ENCODE measurements around the gene SYNE2.

SYNE2 gene

GRCh38 chr14:63939006-63939270 is 86.1 kb downstream of the SYNE2 start:
- intact Hi-C loops (cut with micrococcal nuclease): no loop called here
- Mint-ChIP-seq H3K36me3 (ENCODE audit: low read depth) (no peaks in the 10 kb centered on the region), H3K27ac (no peak overlapping the region), H3K4me1 (ENCODE audit: low read depth) (no peaks in the 10 kb centered on the region), H3K4me3 (no peak overlapping the region), H3K9me3 (no peaks in the 10 kb centered on the region), H3K27me3 (peaks cover 2% of the 10 kb centered on the region)

GRCh38 chr14:63940387-63940786 is 87.6 kb downstream of the SYNE2 start:
- Mint-ChIP-seq H3K4me3 (no peak overlapping the region), H3K9me3 (no peaks in the 10 kb centered on the region), H3K27me3 (no peaks in the 10 kb centered on the region), H3K4me1 (ENCODE audit: low read depth) (no peaks in the 10 kb centered on the region), H3K36me3 (ENCODE audit: low read depth) (no peaks in the 10 kb centered on the region), H3K27ac (no peak overlapping the region)
- intact Hi-C loops (cut with micrococcal nuclease): no loop called here

GRCh38 chr14:63941023-63941422 is 88.2 kb downstream of the SYNE2 start:
- no peak overlapping the region for H3K4me3 Mint-ChIP-seq
- no peaks in the 10 kb centered on the region for H3K9me3 Mint-ChIP-seq
- no peaks in the 10 kb centered on the region for H3K36me3 Mint-ChIP-seq (ENCODE audit: low read depth)

GRCh38 chr14:63949696-63950095 is 96.9 kb downstream of the SYNE2 start:
- no peaks in the 10 kb centered on the region for H3K4me1 Mint-ChIP-seq (ENCODE audit: low read depth)
- no peaks in the 10 kb centered on the region for H3K36me3 Mint-ChIP-seq (ENCODE audit: low read depth)
- H3K4me3 Mint-ChIP-seq: no peak overlapping the region
- H3K9me3 Mint-ChIP-seq: no peaks in the 10 kb centered on the region
- intact Hi-C loops (cut with micrococcal nuclease): no loop called here
- H3K27ac Mint-ChIP-seq: no peak overlapping the region
- H3K27me3 Mint-ChIP-seq: peaks cover 2% of the 10 kb centered on the region

More at GRCh38 chr14:63941023-63941422, 88.2 kb downstream of the SYNE2 start:
- Mint-ChIP-seq H3K27ac (no peak overlapping the region), H3K4me1 (ENCODE audit: low read depth) (no peaks in the 10 kb centered on the region), H3K27me3 (no peaks in the 10 kb centered on the region)
- intact Hi-C loops (cut with micrococcal nuclease): no loop called here

GRCh38 chr14:63951021-63951420 is 98.2 kb downstream of the SYNE2 start:
- H3K9me3 Mint-ChIP-seq: no peaks in the 10 kb centered on the region
- no peak overlapping the region for H3K4me3 Mint-ChIP-seq
- no peaks in the 10 kb centered on the region for H3K36me3 Mint-ChIP-seq (ENCODE audit: low read depth)
- H3K27me3 Mint-ChIP-seq: peaks cover 2% of the 10 kb centered on the region
- no peaks in the 10 kb centered on the region for H3K4me1 Mint-ChIP-seq (ENCODE audit: low read depth)
- intact Hi-C loops (cut with micrococcal nuclease): no loop called here
- no peak overlapping the region for H3K27ac Mint-ChIP-seq

GRCh38 chr14:63951429-63951828 is 98.6 kb downstream of the SYNE2 start:
- intact Hi-C loops (cut with micrococcal nuclease): no loop called here
- Mint-ChIP-seq H3K4me3 (no peak overlapping the region), H3K9me3 (no peaks in the 10 kb centered on the region), H3K27me3 (peaks cover 2% of the 10 kb centered on the region), H3K27ac (no peak overlapping the region), H3K4me1 (ENCODE audit: low read depth) (no peaks in the 10 kb centered on the region), H3K36me3 (ENCODE audit: low read depth) (no peaks in the 10 kb centered on the region)

GRCh38 chr14:63952053-63952932 is 99.5 kb downstream of the SYNE2 start:
- no peak overlapping the region for H3K27ac Mint-ChIP-seq

GRCh38 chr14:63952933-63953437 is 100.2 kb downstream of the SYNE2 start:
- Mint-ChIP-seq H3K9me3 (no peaks in the 10 kb centered on the region), H3K27me3 (no peaks in the 10 kb centered on the region), H3K4me3 (no peak overlapping the region), H3K4me1 (ENCODE audit: low read depth) (no peaks in the 10 kb centered on the region), H3K27ac (no peak overlapping the region), H3K36me3 (ENCODE audit: low read depth) (no peaks in the 10 kb centered on the region)
- intact Hi-C loops (cut with micrococcal nuclease): no loop called here

More at GRCh38 chr14:63952053-63952932, 99.5 kb downstream of the SYNE2 start:
- intact Hi-C loops (cut with micrococcal nuclease): no loop called here
- no peaks in the 10 kb centered on the region for H3K36me3 Mint-ChIP-seq (ENCODE audit: low read depth)
- no peaks in the 10 kb centered on the region for H3K4me1 Mint-ChIP-seq (ENCODE audit: low read depth)
- no peak overlapping the region for H3K4me3 Mint-ChIP-seq
- H3K27me3 Mint-ChIP-seq: no peaks in the 10 kb centered on the region
- H3K9me3 Mint-ChIP-seq: no peaks in the 10 kb centered on the region

GRCh38 chr14:63956326-63956725 is 103.5 kb downstream of the SYNE2 start:
- H3K27ac Mint-ChIP-seq: no peak overlapping the region
- peaks cover 5% of the 10 kb centered on the region for H3K27me3 Mint-ChIP-seq
- no peaks in the 10 kb centered on the region for H3K4me1 Mint-ChIP-seq (ENCODE audit: low read depth)
- no peak overlapping the region for H3K4me3 Mint-ChIP-seq
- H3K36me3 Mint-ChIP-seq (ENCODE audit: low read depth): no peaks in the 10 kb centered on the region
- intact Hi-C loops (cut with micrococcal nuclease): no loop called here
- H3K9me3 Mint-ChIP-seq: no peaks in the 10 kb centered on the region

- Mint-ChIP-seq H3K4me1 (ENCODE audit: low read depth) (no peaks in the 10 kb centered on the region), H3K27me3 (peaks cover 6% of the 10 kb centered on the region), H3K27ac (no peak overlapping the region), H3K36me3 (ENCODE audit: low read depth) (no peaks in the 10 kb centered on the region), H3K4me3 (no peak overlapping the region), H3K9me3 (no peaks in the 10 kb centered on the region)
- intact Hi-C loops (cut with micrococcal nuclease): no loop called here
Observed at GRCh38 chr14:63960926-63961567, 108.2 kb downstream of the SYNE2 start.

GRCh38 chr14:63962906-63963305 is 110.1 kb downstream of the SYNE2 start:
- H3K4me1 Mint-ChIP-seq (ENCODE audit: low read depth): no peaks in the 10 kb centered on the region
- no peak overlapping the region for H3K4me3 Mint-ChIP-seq
- H3K27ac Mint-ChIP-seq: no peak overlapping the region
- no peaks in the 10 kb centered on the region for H3K9me3 Mint-ChIP-seq
- H3K36me3 Mint-ChIP-seq (ENCODE audit: low read depth): no peaks in the 10 kb centered on the region
- intact Hi-C loops (cut with micrococcal nuclease): no loop called here
- H3K27me3 Mint-ChIP-seq: peaks cover 6% of the 10 kb centered on the region

GRCh38 chr14:63963439-63963838 is 110.6 kb downstream of the SYNE2 start:
- no peak overlapping the region for H3K27ac Mint-ChIP-seq
- peaks cover 6% of the 10 kb centered on the region for H3K27me3 Mint-ChIP-seq
- no peaks in the 10 kb centered on the region for H3K9me3 Mint-ChIP-seq
- no peaks in the 10 kb centered on the region for H3K36me3 Mint-ChIP-seq (ENCODE audit: low read depth)
- no peaks in the 10 kb centered on the region for H3K4me1 Mint-ChIP-seq (ENCODE audit: low read depth)
- H3K4me3 Mint-ChIP-seq: no peak overlapping the region
- intact Hi-C loops (cut with micrococcal nuclease): no loop called here

GRCh38 chr14:63964113-63964512 is 111.3 kb downstream of the SYNE2 start:
- H3K36me3 Mint-ChIP-seq (ENCODE audit: low read depth): no peaks in the 10 kb centered on the region
- no peak overlapping the region for H3K4me3 Mint-ChIP-seq
- intact Hi-C loops (cut with micrococcal nuclease): no loop called here
- no peaks in the 10 kb centered on the region for H3K4me1 Mint-ChIP-seq (ENCODE audit: low read depth)
- H3K27me3 Mint-ChIP-seq: peaks cover 3% of the 10 kb centered on the region
- H3K9me3 Mint-ChIP-seq: no peaks in the 10 kb centered on the region
- no peak overlapping the region for H3K27ac Mint-ChIP-seq

GRCh38 chr14:63966407-63966806 is 113.6 kb downstream of the SYNE2 start:
- Mint-ChIP-seq H3K4me1 (ENCODE audit: low read depth) (no peaks in the 10 kb centered on the region), H3K9me3 (no peaks in the 10 kb centered on the region), H3K4me3 (no peak overlapping the region), H3K27ac (no peak overlapping the region), H3K27me3 (peaks cover 3% of the 10 kb centered on the region), H3K36me3 (ENCODE audit: low read depth) (no peaks in the 10 kb centered on the region)
- intact Hi-C loops (cut with micrococcal nuclease): no loop called here
